HG02571 (cell line): ENCODE results near the gene IFI30.

ENCODE experiments used
- ATAC-seq: cut with Tn5 transposase; IDR thresholded peaks from one replicate; pipeline ENCODE4 v1.9.1; 2021; ENCODE audit warnings: mild to moderate bottlenecking, moderate library complexity; ENCODE audit not compliant: unreplicated experiment

Gene IFI30

GRCh38 chr19:18170714-18171255, 2.8 kb upstream of the IFI30 start:
- ATAC-seq, result no peak

GRCh38 chr19:18171605-18172327, 1.8 kb upstream of the IFI30 start:
- no peak for ATAC-seq

GRCh38 chr19:18172331-18173053, 1.1 kb upstream of the IFI30 start:
- ATAC-seq, result no peak

- peak; percentile 2 for ATAC-seq
These were observed 500 bp upstream of the IFI30 start for GRCh38 chr19:18173054-18173571.

- no peak for ATAC-seq
These were observed 1.4 kb downstream of the IFI30 start for GRCh38 chr19:18174983-18175382.

- no peak for ATAC-seq
These were observed 3.0 kb downstream of the IFI30 start for GRCh38 chr19:18176367-18177310.

- ATAC-seq, result no peak
These were observed 6.3 kb downstream of the IFI30 start for GRCh38 chr19:18179957-18180356.

- no peak for ATAC-seq
These were observed 9.9 kb downstream of the IFI30 start for GRCh38 chr19:18183529-18183928.

GRCh38 chr19:18185538-18185937, 11.9 kb downstream of the IFI30 start:
- ATAC-seq, result no peak

GRCh38 chr19:18190278-18190677, 16.7 kb downstream of the IFI30 start:
- no peak for ATAC-seq

- no peak for ATAC-seq
These were observed 18.0 kb downstream of the IFI30 start for GRCh38 chr19:18191640-18192062.

GRCh38 chr19:18192673-18193387, 19.2 kb downstream of the IFI30 start, which contains the start of gene MPV17L2:
TSS of gene MPV17L2 (plus strand) at chr19:18193218. CDS start at chr19:18193282, 64 bp downstream.
- peak; percentile 88 for ATAC-seq

- ATAC-seq, result peak; percentile 0
These were observed 20.0 kb downstream of the IFI30 start for GRCh38 chr19:18193388-18194180.

GRCh38 chr19:18194181-18194530, 20.5 kb downstream of the IFI30 start:
- no peak for ATAC-seq

- ATAC-seq, result no peak
These were observed 21.1 kb downstream of the IFI30 start for GRCh38 chr19:18194554-18195238.

GRCh38 chr19:18196511-18196845, 22.9 kb downstream of the IFI30 start:
- no peak for ATAC-seq

GRCh38 chr19:18197306-18197705, 23.7 kb downstream of the IFI30 start:
- ATAC-seq, result no peak

GRCh38 chr19:18197941-18198340, 24.3 kb downstream of the IFI30 start:
- ATAC-seq, result no peak

- no peak for ATAC-seq
These were observed 24.8 kb downstream of the IFI30 start for GRCh38 chr19:18198374-18198773.
